Lower leg skin (tissue), 4 donors: ENCODE measurements around the gene PIAS3. TPM values are rescaled to one million over a fixed set of nuclear protein-coding genes. Genes with fewer than 3 reads are reported as not detected.

Experiments used
- DNase-seq, 2 donors: peaks; one replicate each; pipeline ENCODE4 v3.0.0-alpha.2; 2019; ENCODE audit warnings: low spot score in 2 of 2
- H3K4me3 ChIP-seq: fragments of 200-600 bp; sonication (generic); 2 replicates; pipeline ENCODE4 v1.5.1; 2017; ENCODE audit warnings: mild to moderate bottlenecking, low read depth; ENCODE audit not compliant: poor library complexity, severe bottlenecking
- POLR2A ChIP-seq, 2 donors: fragments of 450-650 bp; IDR thresholded peaks; one replicate each; pipeline ENCODE4 v1.6.1; 2016 to 2017; ENCODE audit warnings: antibody characterized with exemption in 2 of 2, mild to moderate bottlenecking in 1 of 2, moderate library complexity in 1 of 2
- WGBS, 2 donors: methylation state at CpG; one replicate each; pipeline ENCODE4 v1.1.5; 2018; 5-methylcytosine and 5-hydroxymethylcytosine counted together
- intact Hi-C: fragments of 100-400 bp; cut with DNase I; formaldehyde crosslinking; loops from one replicate; pipeline ENCODE4 v1.15.0; 2023; ENCODE audit warnings: low total_unique reads
- total RNA-seq, 4 donors: library from RNA; depleted of rRNA; stranded (reverse); fragments of >200 nt; gene quantifications; one replicate each; pipeline ENCODE4 v1.1.0, GENCODE V29; 2016
- TF ChIP-seq, protein P1 (sequence below), 3 donors: fragments of 450-650 bp; IDR thresholded peaks; one replicate each; pipeline ENCODE4 v1.5.1; 2016; ENCODE audit warnings: antibody characterized with exemption in 3 of 3, mild to moderate bottlenecking in 3 of 3, moderate library complexity in 2 of 3

PIAS3 gene
- total RNA-seq, 4 donors from 2014 or later, result 22.8 to 47.7 (median 33.0) TPM

DNA sequence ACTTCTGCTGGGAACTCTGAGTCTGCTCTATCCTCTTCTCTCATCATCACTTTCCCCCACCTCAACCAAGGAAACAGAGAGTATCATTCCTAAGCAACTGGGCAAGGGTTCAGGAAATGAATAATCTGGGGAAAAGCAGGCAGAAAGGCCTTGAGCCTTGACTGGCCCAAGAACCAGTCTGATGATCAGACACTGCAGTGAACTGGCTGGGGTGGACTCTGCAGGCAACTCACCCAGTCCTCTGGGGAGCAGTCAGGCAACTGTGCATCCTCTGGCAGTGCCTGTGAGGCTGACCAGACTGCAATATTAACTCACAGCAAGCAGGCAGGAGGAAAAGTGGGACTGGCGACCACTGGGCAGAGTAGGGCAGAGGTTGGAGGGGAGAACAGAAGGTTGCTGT lies 25.8 kb upstream of the PIAS3 start:
- no peak for DNase-seq
- TF ChIP-seq, protein P1, sequence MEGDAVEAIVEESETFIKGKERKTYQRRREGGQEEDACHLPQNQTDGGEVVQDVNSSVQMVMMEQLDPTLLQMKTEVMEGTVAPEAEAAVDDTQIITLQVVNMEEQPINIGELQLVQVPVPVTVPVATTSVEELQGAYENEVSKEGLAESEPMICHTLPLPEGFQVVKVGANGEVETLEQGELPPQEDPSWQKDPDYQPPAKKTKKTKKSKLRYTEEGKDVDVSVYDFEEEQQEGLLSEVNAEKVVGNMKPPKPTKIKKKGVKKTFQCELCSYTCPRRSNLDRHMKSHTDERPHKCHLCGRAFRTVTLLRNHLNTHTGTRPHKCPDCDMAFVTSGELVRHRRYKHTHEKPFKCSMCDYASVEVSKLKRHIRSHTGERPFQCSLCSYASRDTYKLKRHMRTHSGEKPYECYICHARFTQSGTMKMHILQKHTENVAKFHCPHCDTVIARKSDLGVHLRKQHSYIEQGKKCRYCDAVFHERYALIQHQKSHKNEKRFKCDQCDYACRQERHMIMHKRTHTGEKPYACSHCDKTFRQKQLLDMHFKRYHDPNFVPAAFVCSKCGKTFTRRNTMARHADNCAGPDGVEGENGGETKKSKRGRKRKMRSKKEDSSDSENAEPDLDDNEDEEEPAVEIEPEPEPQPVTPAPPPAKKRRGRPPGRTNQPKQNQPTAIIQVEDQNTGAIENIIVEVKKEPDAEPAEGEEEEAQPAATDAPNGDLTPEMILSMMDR (IDR thresholded peaks at IDR 0.05), result no peak
- TF ChIP-seq POLR2A (IDR thresholded peaks at IDR 0.05), result no peak
- intact Hi-C loops, result no loop called here
- WGBS, 2 donors, result 74 to 91% methylated on average over 1 of the region's 1 CpG
- H3K4me3 ChIP-seq, result no peak overlapping the region

DNA sequence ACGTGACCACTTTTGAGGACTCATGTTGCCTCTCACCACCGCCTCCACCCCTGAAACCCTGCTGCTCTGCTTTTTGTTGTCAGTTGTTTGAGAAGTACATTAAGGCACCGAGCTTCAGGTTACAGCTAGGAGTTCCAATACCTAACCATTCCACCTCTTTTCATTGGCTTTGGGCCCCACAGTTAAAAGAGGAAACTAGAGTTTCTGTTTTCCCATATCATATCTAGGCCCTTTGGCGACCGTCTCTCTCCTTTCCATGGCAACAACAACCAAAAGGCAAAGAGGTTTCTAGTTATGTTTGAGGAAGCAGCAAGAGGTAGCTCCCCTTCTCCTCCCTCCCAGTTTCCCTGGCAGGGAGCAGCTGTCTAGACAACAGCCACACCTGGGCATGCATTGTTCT lies 20.9 kb upstream of the PIAS3 start:
- no peak overlapping the region for H3K4me3 ChIP-seq
- intact Hi-C loops, result no loop called here
- TF ChIP-seq POLR2A (IDR thresholded peaks at IDR 0.05), result no peak
- TF ChIP-seq, protein P1 (IDR thresholded peaks at IDR 0.05), result no peak
- no peak for DNase-seq
- whole genome bisulfite sequencing, 2 donors, result 46 to 66% methylated on average over 5 of the region's 5 CpGs

DNA sequence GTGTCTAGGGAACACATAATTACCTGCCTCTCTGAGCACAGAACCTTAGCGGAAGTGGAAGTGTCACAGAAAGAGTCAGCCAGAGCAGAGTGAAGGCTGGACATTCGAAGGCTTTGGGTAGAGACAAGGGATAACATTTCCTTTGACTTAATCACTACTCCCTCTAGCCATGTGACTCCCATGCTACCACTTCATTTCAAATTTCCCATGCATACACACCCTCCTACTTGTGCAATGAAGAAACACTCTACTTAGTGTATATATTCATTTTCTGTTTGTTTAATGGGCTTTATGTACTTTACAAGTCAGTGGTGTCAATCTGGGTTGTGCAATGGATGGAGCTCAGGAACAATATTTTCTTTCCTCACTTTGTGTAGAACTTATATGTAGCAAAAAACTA lies 19.8 kb upstream of the PIAS3 start:
- WGBS, 2 donors, result 80 to 86% methylated on average over 2 of the region's 2 CpGs
- no peak for DNase-seq
- intact Hi-C loops, result no loop called here
- no peak overlapping the region for H3K4me3 ChIP-seq
- TF ChIP-seq, protein P1 (IDR thresholded peaks at IDR 0.05), result no peak
- TF ChIP-seq POLR2A (IDR thresholded peaks at IDR 0.05), result no peak

DNA sequence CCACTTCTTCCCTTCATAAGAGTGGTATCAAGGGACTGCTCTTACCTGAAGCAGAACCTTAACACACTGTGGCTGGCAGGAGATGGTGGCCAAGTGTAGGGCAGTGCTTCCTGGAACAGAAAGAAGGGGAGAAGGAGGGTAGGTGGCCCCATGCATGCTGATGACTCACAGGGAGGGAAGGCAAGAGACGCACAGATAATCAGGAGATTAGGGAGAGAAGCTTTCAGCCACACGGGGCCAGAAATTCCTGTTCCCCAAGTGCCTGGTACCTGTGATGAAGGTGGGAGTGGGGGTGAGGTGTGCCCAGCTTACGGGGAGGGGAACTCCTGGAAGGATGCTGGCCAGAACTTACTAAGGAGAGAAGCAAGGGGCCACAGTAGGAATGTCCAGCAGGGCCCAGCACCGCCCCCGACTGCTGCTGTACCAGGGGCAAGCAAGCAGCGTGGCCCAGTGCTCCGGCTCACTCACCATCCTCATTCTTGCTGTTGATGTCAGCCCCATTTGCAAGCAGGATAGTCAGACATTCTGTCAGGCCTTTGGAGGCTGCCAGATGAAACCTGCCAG lies 19.1 kb upstream of the PIAS3 start:
- 73 to 76% methylated on average over 7 of the region's 7 CpGs for WGBS, 2 donors
- TF ChIP-seq, protein P1 (IDR thresholded peaks at IDR 0.05), result no peak
- no peak for TF ChIP-seq POLR2A (IDR thresholded peaks at IDR 0.05)
- no peak overlapping the region for H3K4me3 ChIP-seq
- no peak for DNase-seq
- intact Hi-C loops, result no loop called here

DNA sequence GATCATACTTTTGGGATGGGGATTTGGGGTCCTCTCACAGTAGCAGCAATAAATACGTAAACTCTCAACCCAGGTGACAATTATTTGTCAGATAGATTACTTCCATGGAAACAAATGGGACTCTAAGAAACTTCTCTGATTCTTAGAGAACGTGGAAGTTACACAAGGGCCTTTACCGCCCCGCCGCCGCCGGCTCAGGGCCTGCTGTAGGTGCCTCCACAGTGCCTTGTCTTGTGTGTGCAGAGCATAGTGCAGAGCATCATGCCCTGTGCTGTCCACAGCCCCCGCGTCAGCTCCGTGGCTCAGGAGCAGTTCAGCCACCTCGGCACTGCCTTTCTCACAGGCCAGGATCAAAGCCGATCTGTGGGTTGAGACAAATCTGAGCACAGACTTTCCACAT lies 15.8 kb upstream of the PIAS3 start:
- no peak for TF ChIP-seq POLR2A (IDR thresholded peaks at IDR 0.05)
- TF ChIP-seq, protein P1 (IDR thresholded peaks at IDR 0.05), result no peak
- no peak for DNase-seq
- H3K4me3 ChIP-seq, result no peak overlapping the region
- intact Hi-C loops, result no loop called here
- 95 to 98% methylated on average over 12 of the region's 12 CpGs for WGBS, 2 donors
